ENCODE data around the gene YIF1B. TPM values are rescaled to one million over a fixed set of nuclear protein-coding genes. Genes with fewer than 3 reads are reported as not detected.
A peak's percentile ranks its signal among the peaks of the same experiment; 100 is the strongest.

YIF1B gene
- total and polyA plus RNA-seq, 2 of the 4 experiments (the other 2 are of a cell fraction) = 72.2 to 165 TPM

- Histone ChIP-seq H3K18ac (ENCODE audit: low read depth, low read length) (peak overlapping the region; percentile 93), H3K4me1 (ENCODE audit: control insufficient read depth, insufficient read depth, low read length) (peaks cover 13% of the 10 kb centered on the region), H3K9ac (ENCODE audit: low read depth, low read length) (peak overlapping the region; percentile 17), H3K4me2 (ENCODE audit: low read depth, low read length) (peak overlapping the region; percentile 64), H3K23ac (ENCODE audit: low read depth, low read length) (peak overlapping the region; percentile 85), H3K4me3 (ENCODE audit: insufficient read depth, low read depth, low read length) (no peak overlapping the region), H3K27me3 (ENCODE audit: control insufficient read depth, insufficient read depth, low read length) (no peaks in the 10 kb centered on the region), H2BK5ac (ENCODE audit: low read depth, low read length, poor library complexity, severe bottlenecking) (peak overlapping the region; percentile 55), H3K14ac (replicated peaks; ENCODE audit: low read depth, low read length) (peak overlapping the region; percentile 58), H3K27ac (ENCODE audit: insufficient read depth, low read length) (peak overlapping the region; percentile 83), H4K8ac (ENCODE audit: low read depth in 2 of 2, low read length in 2 of 2) (peak overlapping the region; percentile 69 to 78; a peak in 3 of 4 replicates), H3K4ac (ENCODE audit: low read depth, low read length) (peak overlapping the region; percentile 87), H2BK120ac (ENCODE audit: low read depth, low read length) (peak overlapping the region; percentile 88), H2AFZ (replicated peaks; ENCODE audit: low read length, poor library complexity) (peak overlapping the region; percentile 65), H2BK20ac (ENCODE audit: low read depth, low read length) (peak overlapping the region; percentile 85), H2AK5ac (ENCODE audit: low read depth, low read length) (peak overlapping the region; percentile 86), H4K5ac (ENCODE audit: low read depth, low read length) (peak overlapping the region; percentile 86), H3K9me1 (ENCODE audit: insufficient read depth, low read length) (peaks cover 5% of the 10 kb centered on the region; the same call in 1 of the 2 replicates), H3K9me3 (ENCODE audit: control insufficient read depth, insufficient read depth, low read length) (no peaks in the 10 kb centered on the region), H3K56ac (ENCODE audit: extremely low read depth, insufficient read depth, low read length) (no peak overlapping the region), H2AK9ac (replicated peaks; ENCODE audit: low read depth, low read length, poor library complexity) (no peak overlapping the region), H4K20me1 (ENCODE audit: insufficient read depth, low read length) (no peaks in the 10 kb centered on the region), H3K36me3 (ENCODE audit: control insufficient read depth, insufficient read depth, low read length) (no peaks in the 10 kb centered on the region), H3K79me1 (ENCODE audit: low read depth in 1 of 2, low read length in 2 of 2) (no peaks in the 10 kb centered on the region), H4K91ac (ENCODE audit: insufficient read depth, low read depth, low read length) (peak overlapping the region; percentile 38), H2BK15ac (ENCODE audit: low read depth, low read length) (peak overlapping the region; percentile 53; the same call in 2 of the 3 replicates)
- CTCF ChIA-PET = no interaction called here
- no TSS peak for BruUV-seq (replicated peaks)
- TF ChIP-seq SMC3 (IDR thresholded peaks at IDR 0.05; ENCODE audit: low read depth, low read length) (no peak), CTCF (conservative IDR thresholded peaks at IDR 0.05; ENCODE audit: low read depth, low read length) (no peak), CEBPB (IDR thresholded peaks at IDR 0.05; ENCODE audit: low read depth, low read length) (no peak), MAZ (IDR thresholded peaks at IDR 0.05; ENCODE audit: borderline replicate concordance, low read depth, low read length) (no peak), BHLHE40 (IDR thresholded peaks at IDR 0.05; ENCODE audit: low read depth, low read length) (no peak), MAFK (IDR thresholded peaks at IDR 0.05; ENCODE audit: low read depth, low read length) (no peak), RCOR1 (IDR thresholded peaks at IDR 0.05; ENCODE audit: insufficient replicate concordance, low read length) (no peak), USF2 (IDR thresholded peaks at IDR 0.05; ENCODE audit: low read depth, low read length) (no peak), FOS (IDR thresholded peaks at IDR 0.05; ENCODE audit: low read depth, low read length) (no peak), CHD1 (IDR thresholded peaks at IDR 0.05; ENCODE audit: low read depth, low read length) (no peak), NFE2L2 (IDR thresholded peaks at IDR 0.05; ENCODE audit: low read depth, low read length) (no peak), POLR2A (IDR thresholded peaks at IDR 0.05; ENCODE audit: low read depth, low read length) (no peak), MXI1 (IDR thresholded peaks at IDR 0.05; ENCODE audit: borderline replicate concordance, low read depth, low read length) (no peak), RFX5 (IDR thresholded peaks at IDR 0.05; ENCODE audit: low read depth, low read length) (no peak), ELK1 (IDR thresholded peaks at IDR 0.05; ENCODE audit: borderline replicate concordance, low read depth, low read length) (no peak)
- intact Hi-C loops (cut with micrococcal nuclease) = no loop called here
- in situ Hi-C loops (cut with MboI; ENCODE audit: low sequenced_read_pairs) = no loop called here
- POLR2A ChIA-PET (ENCODE audit: unreplicated experiment) = no interaction called here
- WGBS, 2 experiments (ENCODE audit: extremely low coverage in 2 of 2, insufficient read length in 1 of 2) = 0% methylated on average over 2 of the region's 9 CpGs; no CpG with 5 or more reads in 1 of the 2 experiments
- peak; percentile 35 for DNase-seq
- ATAC-seq (ENCODE audit: low read depth) = peak; percentile 80
- dilution Hi-C loops (cut with HindIII; ENCODE audit: low sequenced_read_pairs, unreplicated experiment) = no loop called here
Measured at GRCh38 chr19:38277969-38278680, 37.6 kb downstream of the YIF1B start.
